Measurements from ENCODE around the gene FRMD5. TPM values are rescaled to one million over a fixed set of nuclear protein-coding genes. Genes with fewer than 3 reads are reported as not detected.
"Not testable (repeated sequence)": the region's sequence is repeated elsewhere in the genome, so short reads cannot be mapped to it uniquely, and the experiment has no call there.

FRMD5 gene
- total RNA-seq = not detected

DNA sequence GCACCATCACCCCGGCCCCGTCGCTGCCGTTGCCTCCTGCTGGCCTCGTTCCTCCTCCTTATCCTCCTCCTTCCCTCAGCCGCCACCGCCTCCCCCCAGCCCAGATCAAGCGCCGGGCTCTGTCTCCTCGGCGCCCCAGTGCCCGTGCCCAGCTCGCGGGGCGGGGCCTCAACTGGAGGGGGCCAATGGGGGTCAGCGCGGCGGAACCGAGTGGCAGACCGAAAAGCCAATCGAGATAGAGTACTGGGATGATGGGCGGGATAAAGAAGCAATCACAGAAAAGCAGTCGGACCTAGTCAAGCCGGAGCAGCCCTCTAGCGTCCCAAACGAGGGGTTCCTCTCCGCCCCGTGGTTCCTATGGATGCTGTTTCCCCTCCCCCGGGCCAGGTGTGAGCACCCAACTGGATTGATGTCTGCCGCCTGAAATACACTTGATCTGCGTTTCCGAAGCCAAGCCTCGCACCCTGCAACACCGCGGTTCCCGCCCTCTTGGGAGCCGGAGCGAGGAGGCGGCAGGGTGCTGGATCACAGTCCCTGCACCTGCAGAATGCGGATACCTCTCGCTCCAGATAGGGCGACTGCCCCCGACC is at the start of gene FRMD5:
Gene FRMD5 (minus strand): TSS at position 121 of the 590 bp plus-strand sequence.
- peak; percentile 87 for DNase-seq (ENCODE audit: low spot score)
- H3K9me3 Mint-ChIP-seq = no peaks in the 10 kb centered on the region
- H3K27me3 Mint-ChIP-seq = peaks cover 48 to 68% of the 10 kb centered on the region in 2 donors
- no peaks in the 10 kb centered on the region for H3K36me3 Mint-ChIP-seq
- H3K4me1 Mint-ChIP-seq (ENCODE audit: low read depth in 2 of 2) = peaks cover 9 to 13% of the 10 kb centered on the region in 2 donors
- no peak within 1 kb of the TSS for H3K27ac Mint-ChIP-seq
- peak; percentile 99 for ATAC-seq
- peak within 1 kb of the TSS; percentile 90 for H3K4me3 Mint-ChIP-seq

DNA sequence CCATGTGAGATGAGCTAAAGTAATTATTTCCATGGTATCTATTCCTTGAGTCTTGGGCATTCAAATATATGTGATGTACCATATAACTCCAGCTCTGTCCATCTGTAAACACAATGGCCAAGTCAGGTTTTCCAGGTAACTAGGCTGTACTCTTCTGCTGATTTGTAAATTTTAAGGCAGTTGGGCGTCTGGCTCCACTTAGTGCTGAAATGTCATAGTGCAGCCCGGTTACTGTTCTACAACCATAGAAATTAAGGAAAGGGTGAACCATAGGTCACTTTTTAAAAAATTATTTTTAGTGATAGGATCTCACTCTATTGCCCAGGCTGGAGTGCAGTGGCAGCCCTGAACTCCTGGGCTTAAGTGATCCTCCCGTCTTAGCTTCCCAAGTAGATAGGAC is 48.8 kb upstream of the FRMD5 start:
- H3K4me3 Mint-ChIP-seq = no peak overlapping the region
- H3K27me3 Mint-ChIP-seq = peaks cover 0 to 8% of the 10 kb centered on the region in 2 donors
- no peaks in the 10 kb centered on the region for H3K36me3 Mint-ChIP-seq

DNA sequence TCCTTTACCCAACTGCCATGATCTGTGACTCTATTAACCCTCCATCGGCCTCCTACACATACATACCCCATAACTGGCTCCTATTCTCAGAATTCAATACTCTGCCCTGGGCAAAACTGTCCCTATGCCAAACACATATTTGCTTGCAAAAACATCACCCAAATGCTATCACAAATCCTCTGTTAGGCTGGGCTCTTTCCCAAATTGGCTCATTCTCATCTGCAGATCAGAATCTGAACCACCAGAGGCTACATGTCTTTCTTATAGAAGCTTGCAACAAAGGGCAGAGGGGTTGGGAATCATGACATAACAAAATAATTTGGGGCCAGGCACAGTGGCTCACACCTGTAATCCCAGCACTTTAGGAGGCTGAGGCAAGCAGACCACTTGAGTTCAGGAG is 48.1 kb upstream of the FRMD5 start:
- DNase-seq (ENCODE audit: low spot score) (no peak), ATAC-seq (no peak)
- no peaks in the 10 kb centered on the region for H3K9me3 Mint-ChIP-seq
- H3K4me3 Mint-ChIP-seq = no peak overlapping the region
- no peaks in the 10 kb centered on the region for H3K4me1 Mint-ChIP-seq (ENCODE audit: low read depth in 2 of 2)
- H3K27ac Mint-ChIP-seq = no peak overlapping the region
- H3K27me3 Mint-ChIP-seq = peaks cover 3 to 5% of the 10 kb centered on the region in 2 donors
- H3K36me3 Mint-ChIP-seq = no peaks in the 10 kb centered on the region

More for the DNA sequence above, 48.8 kb upstream of the FRMD5 start:
- ATAC-seq (no peak), DNase-seq (ENCODE audit: low spot score) (no peak)
- no peaks in the 10 kb centered on the region for H3K9me3 Mint-ChIP-seq
- no peak overlapping the region for H3K27ac Mint-ChIP-seq
- no peaks in the 10 kb centered on the region for H3K4me1 Mint-ChIP-seq (ENCODE audit: low read depth in 2 of 2)

DNA sequence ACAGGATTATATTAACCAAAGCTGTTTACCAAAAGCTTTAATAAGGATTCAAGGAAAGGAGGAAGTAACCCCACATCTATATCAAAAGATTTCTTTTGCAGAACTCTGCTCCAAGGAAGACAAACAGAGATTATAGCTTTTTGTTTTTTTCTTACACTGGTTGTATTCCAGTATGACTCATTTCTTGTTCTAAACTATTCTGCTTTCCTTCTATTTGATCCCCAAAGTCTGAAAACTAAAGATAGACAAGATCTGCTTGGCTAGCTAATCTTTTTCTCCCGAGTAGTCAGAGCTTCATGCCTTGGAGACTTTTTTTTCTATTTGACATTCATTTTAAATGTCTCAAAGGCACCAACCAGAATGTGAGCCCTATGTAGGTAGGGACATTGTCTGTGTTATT is 36.8 kb upstream of the FRMD5 start:
- DNase-seq (ENCODE audit: low spot score) (no peak), ATAC-seq (no peak)
- Mint-ChIP-seq H3K4me3 (no peak overlapping the region), H3K36me3 (no peaks in the 10 kb centered on the region), H3K9me3 (no peaks in the 10 kb centered on the region), H3K4me1 (ENCODE audit: low read depth in 2 of 2) (no peaks in the 10 kb centered on the region), H3K27me3 (peaks cover 5% of the 10 kb centered on the region in 2 donors), H3K27ac (no peak overlapping the region)

DNA sequence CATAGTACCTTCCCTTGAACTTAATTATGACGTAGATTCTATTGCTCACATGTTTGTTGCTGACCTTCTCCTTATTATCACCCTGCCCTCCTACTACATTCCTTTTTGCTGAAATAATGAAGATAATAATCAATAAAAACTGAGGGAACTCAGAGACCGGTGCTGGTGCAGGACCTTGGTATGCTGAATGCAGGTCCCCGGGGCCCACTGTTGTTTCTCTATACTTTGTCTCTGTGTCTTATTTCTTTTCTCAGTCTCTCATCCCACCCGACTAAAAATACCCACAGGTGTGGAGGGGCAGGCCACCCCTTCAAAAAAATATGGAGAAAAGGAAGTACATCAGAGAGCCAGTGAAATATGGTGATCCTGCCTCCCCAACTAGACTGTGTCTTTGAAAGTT is 34.2 kb upstream of the FRMD5 start:
- peaks cover 14% of the 10 kb centered on the region in 2 donors for H3K27me3 Mint-ChIP-seq
- not testable (repeated sequence) for H3K4me1 Mint-ChIP-seq (ENCODE audit: low read depth in 2 of 2); H3K27ac Mint-ChIP-seq; ATAC-seq; H3K36me3 Mint-ChIP-seq; DNase-seq (ENCODE audit: low spot score); H3K9me3 Mint-ChIP-seq; H3K4me3 Mint-ChIP-seq

DNA sequence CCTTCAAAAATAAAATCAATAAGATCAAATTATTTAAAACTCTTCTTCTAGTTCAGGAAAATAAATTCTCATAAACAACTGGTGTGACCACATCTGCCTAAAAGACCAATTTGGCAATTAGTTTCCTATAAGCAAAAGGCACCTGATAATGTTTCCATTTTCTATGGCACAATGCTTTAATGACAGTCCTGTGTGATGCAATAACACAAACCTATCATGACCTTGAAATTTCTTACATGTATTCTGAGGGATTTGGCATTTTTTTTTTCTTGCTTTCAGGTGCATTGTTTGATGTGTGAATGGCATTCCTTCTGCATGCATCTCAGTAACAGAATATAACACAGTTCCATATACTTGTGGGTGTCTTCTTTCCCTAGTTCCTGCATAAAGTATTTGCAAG is 32.5 kb upstream of the FRMD5 start:
- no peaks in the 10 kb centered on the region for H3K36me3 Mint-ChIP-seq
- H3K4me1 Mint-ChIP-seq (ENCODE audit: low read depth in 2 of 2) = no peaks in the 10 kb centered on the region
- ATAC-seq (no peak), DNase-seq (ENCODE audit: low spot score) (no peak)
- peaks cover 17 to 21% of the 10 kb centered on the region in 2 donors for H3K27me3 Mint-ChIP-seq
- H3K4me3 Mint-ChIP-seq = no peak overlapping the region
- no peaks in the 10 kb centered on the region for H3K9me3 Mint-ChIP-seq
- H3K27ac Mint-ChIP-seq = no peak overlapping the region

DNA sequence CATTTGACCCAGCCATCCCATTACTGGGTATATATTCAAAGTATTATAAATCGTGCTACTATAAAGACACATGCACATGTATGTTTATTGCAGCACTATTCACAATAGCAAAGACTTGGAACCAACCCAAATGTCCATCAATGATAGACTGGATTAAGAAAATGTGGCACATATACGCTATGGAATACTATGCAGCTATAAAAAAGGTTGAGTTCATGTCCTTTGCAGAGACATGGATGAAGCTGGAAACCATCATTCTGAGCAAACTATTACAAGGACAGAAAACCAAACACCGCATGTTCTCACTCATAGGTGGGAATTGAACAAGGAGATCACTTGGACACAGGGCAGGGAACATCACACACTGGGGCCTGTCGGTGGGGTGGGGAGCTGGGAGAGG is 31.9 kb upstream of the FRMD5 start:
- H3K9me3 Mint-ChIP-seq; H3K4me1 Mint-ChIP-seq (ENCODE audit: low read depth in 2 of 2); DNase-seq (ENCODE audit: low spot score); H3K36me3 Mint-ChIP-seq; H3K27ac Mint-ChIP-seq; ATAC-seq; H3K4me3 Mint-ChIP-seq: not testable (repeated sequence)
- H3K27me3 Mint-ChIP-seq = peaks cover 18% of the 10 kb centered on the region in 2 donors

DNA sequence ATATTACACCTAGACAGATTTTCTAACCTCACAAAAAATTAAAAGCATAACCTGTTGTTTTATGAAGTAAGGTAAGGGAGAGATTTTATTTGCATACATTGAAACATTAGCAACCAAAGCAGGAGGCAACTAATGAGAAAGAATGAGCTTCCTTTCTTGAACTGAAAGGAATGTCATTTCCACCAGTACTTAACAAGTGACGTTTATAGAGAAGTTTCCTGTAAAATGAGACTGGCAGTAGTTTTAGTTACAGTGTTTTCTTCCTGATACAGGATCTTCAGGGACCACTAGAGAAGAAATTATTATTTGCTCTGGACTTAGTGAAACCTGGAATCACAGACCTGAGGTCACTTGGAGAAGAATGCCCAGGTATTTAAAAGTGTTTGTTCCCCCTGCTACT is 27.4 kb upstream of the FRMD5 start:
- no peak overlapping the region for H3K27ac Mint-ChIP-seq
- no peak for ATAC-seq
- no peak for DNase-seq (ENCODE audit: low spot score)

DNA sequence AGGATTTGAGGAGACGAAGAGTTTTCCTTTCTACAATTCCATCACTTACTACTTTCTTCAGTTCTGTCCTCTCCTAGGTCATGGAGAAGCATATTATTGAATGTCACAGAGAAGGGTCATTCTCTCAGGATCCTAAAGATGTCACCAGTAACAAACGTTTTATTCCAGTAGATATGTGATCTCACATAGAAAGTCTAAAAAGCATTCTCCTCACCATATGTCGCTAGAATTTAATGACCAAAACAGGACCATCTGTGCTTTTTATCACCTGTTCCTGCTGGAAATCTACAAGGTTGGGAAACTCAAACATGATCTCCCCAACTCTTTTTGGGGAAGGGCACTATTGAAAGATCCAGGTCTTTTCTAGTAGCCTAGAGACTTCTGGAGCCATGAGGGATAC is 24.0 kb upstream of the FRMD5 start:
- DNase-seq (ENCODE audit: low spot score) = no peak
- Mint-ChIP-seq H3K4me1 (ENCODE audit: low read depth in 2 of 2) (peaks cover 0 to 3% of the 10 kb centered on the region in 2 donors), H3K27ac (no peak overlapping the region), H3K9me3 (no peaks in the 10 kb centered on the region), H3K36me3 (no peaks in the 10 kb centered on the region), H3K27me3 (peaks cover 22 to 26% of the 10 kb centered on the region in 2 donors), H3K4me3 (no peak overlapping the region)
- no peak for ATAC-seq

More for the DNA sequence above, 27.4 kb upstream of the FRMD5 start:
- Mint-ChIP-seq H3K27me3 (peaks cover 24 to 25% of the 10 kb centered on the region in 2 donors), H3K9me3 (no peaks in the 10 kb centered on the region), H3K4me3 (no peak overlapping the region), H3K36me3 (no peaks in the 10 kb centered on the region), H3K4me1 (ENCODE audit: low read depth in 2 of 2) (peaks cover 0 to 3% of the 10 kb centered on the region in 2 donors)

DNA sequence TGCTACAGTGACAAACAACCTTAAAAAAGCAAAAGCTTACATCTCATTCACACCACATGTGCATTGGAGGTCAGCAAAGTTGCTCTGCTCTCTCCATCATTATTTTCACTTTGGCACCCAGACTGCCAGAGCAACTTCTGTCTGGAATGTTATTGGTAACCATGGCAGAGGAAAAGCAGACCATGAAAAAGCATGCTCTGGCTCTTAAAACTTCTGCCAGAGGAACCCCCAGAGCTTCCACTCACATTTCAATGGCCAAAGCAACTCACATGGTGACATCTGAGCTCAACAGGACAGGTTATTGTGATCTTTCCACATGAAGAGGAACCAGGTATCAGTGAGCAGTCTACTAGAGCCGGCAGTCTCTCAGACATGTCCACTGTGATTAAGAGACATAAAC is 21.9 kb upstream of the FRMD5 start:
- Mint-ChIP-seq H3K9me3 (no peaks in the 10 kb centered on the region), H3K27ac (no peak overlapping the region), H3K27me3 (peaks cover 22 to 26% of the 10 kb centered on the region in 2 donors), H3K4me3 (no peak overlapping the region), H3K36me3 (no peaks in the 10 kb centered on the region), H3K4me1 (ENCODE audit: low read depth in 2 of 2) (peaks cover 0 to 3% of the 10 kb centered on the region in 2 donors)
- no peak for ATAC-seq
- no peak for DNase-seq (ENCODE audit: low spot score)

DNA sequence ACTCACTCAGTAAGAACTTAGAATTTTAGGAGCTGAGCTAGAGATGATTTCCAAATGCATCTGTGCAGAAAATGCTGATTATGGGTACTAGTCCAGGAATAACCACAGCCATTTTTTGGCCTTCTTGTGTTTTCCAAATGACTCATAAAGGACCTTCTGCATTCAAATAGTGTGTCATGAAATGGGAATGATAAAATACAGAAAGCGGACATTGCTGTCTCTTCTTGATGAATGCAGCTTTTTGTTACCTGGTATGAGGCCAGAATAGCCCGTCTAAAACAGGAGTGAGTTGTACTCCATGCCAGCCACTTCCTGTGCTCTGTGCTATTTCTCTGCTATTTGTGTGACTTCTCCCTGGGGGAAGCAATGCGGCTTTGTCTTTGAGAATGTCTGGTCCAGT is 20.5 kb upstream of the FRMD5 start:
- H3K9me3 Mint-ChIP-seq = no peaks in the 10 kb centered on the region
- H3K4me1 Mint-ChIP-seq (ENCODE audit: low read depth in 2 of 2) = peaks cover 0 to 3% of the 10 kb centered on the region in 2 donors
- H3K36me3 Mint-ChIP-seq = no peaks in the 10 kb centered on the region
- ATAC-seq (no peak), DNase-seq (ENCODE audit: low spot score) (no peak)
- no peak overlapping the region for H3K27ac Mint-ChIP-seq
- H3K27me3 Mint-ChIP-seq = peaks cover 28 to 31% of the 10 kb centered on the region in 2 donors
- no peak overlapping the region for H3K4me3 Mint-ChIP-seq

DNA sequence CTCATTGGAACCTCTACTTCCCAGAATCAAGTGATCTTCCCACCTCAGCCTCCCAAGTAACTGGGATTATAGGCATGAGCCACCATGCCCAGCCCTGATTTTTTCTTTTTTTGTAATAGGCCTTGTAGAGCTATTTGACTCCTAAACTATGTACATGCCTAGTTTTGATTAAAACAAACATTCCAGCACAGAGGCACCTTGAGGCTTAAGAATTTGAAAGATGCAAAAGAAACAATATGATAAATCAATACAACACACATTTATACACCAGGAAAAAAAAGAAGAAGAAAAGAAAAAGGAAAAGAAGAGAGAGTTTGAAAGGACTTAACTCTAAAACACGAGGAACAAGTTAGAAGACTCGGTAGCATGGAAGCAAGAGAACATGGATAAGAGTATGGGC is 13.9 kb upstream of the FRMD5 start:
- Mint-ChIP-seq H3K27me3 (peaks cover 17 to 40% of the 10 kb centered on the region in 2 donors), H3K4me1 (ENCODE audit: low read depth in 2 of 2) (no peaks in the 10 kb centered on the region), H3K27ac (no peak overlapping the region), H3K9me3 (no peaks in the 10 kb centered on the region), H3K4me3 (no peak overlapping the region), H3K36me3 (no peaks in the 10 kb centered on the region)
- ATAC-seq = no peak
- DNase-seq (ENCODE audit: low spot score) = no peak

DNA sequence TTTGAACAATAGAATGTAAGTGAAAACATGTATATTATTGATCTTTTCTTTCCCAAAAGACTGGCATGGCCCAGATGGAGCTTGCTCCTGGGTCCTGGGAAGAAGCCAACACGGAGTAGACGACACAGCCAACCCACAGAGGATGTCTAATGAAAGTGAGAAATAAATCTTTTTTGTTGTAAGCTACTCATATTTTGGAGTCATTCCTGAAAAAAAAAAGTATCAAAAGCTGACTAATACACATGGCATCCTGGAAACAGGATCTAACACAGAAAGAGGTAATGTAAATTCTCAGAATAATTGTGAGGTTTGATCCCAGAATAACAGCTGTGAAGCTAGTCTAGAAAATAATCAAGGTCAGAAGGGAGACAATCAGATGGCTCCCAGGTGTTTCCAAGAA is 12.6 kb upstream of the FRMD5 start:
- H3K4me3 Mint-ChIP-seq = no peak overlapping the region
- H3K27ac Mint-ChIP-seq = no peak overlapping the region
- no peak for ATAC-seq
- DNase-seq (ENCODE audit: low spot score) = no peak
- H3K9me3 Mint-ChIP-seq = no peaks in the 10 kb centered on the region
- no peaks in the 10 kb centered on the region for H3K36me3 Mint-ChIP-seq
- no peaks in the 10 kb centered on the region for H3K4me1 Mint-ChIP-seq (ENCODE audit: low read depth in 2 of 2)
- H3K27me3 Mint-ChIP-seq = peaks cover 19 to 39% of the 10 kb centered on the region in 2 donors

DNA sequence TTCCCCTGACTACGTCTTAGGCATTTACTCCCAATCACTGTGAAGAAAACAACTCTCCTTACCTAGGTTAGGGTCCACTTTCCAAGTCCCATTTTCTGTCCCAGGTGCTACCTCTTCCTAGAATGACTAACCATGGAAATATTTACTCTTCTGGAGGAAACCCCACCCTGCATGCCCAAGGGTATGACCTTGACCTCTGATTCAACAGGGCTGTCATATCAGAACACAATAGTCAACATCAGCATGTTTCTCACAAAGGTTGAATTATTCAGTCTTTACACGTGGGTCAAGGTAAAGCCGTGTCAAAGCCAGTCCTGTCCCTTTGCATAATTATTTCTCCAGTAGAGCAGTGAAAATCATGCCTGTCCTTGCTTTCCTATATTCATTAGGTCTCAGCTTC is 4.3 kb upstream of the FRMD5 start:
- ATAC-seq = no peak
- H3K27ac Mint-ChIP-seq = no peak overlapping the region

More for the DNA sequence above, 4.3 kb upstream of the FRMD5 start:
- Mint-ChIP-seq H3K4me1 (ENCODE audit: low read depth in 2 of 2) (peaks cover 8 to 9% of the 10 kb centered on the region in 2 donors), H3K36me3 (no peaks in the 10 kb centered on the region), H3K9me3 (no peaks in the 10 kb centered on the region), H3K27me3 (peaks cover 41 to 70% of the 10 kb centered on the region in 2 donors), H3K4me3 (no peak overlapping the region)
- no peak for DNase-seq (ENCODE audit: low spot score)

All from natural killer cell treated with Interleukin-12 subunit alpha and Interleukin-12 subunit beta and Interleukin-15 and Interleukin-18, amount 100 ng/mL, for 72 hours (primary cell).